H9 (cell line): ENCODE results near the gene DPM2. TPM values are rescaled to one million over a fixed set of nuclear protein-coding genes. Genes with fewer than 3 reads are reported as not detected.

Experiments
- DNase-seq: peaks from one replicate; pipeline ENCODE4 v3.0.0-alpha.2; 2017
- H2AFZ ChIP-seq: one replicate; pipeline ENCODE4 v1.6.1; 2013; ENCODE audit warnings: mild to moderate bottlenecking, low read length, control low read depth, moderate library complexity
- H2AK5ac ChIP-seq: 2 replicates; pipeline ENCODE4 v1.6.1; 2013; ENCODE audit warnings: low read length, control low read depth, mixed read lengths; ENCODE audit not compliant: insufficient read length
- H2BK120ac ChIP-seq: one replicate; pipeline ENCODE4 v1.6.1; 2013; ENCODE audit warnings: low read depth, mild to moderate bottlenecking, low read length, control low read depth, inconsistent platforms; ENCODE audit not compliant: poor library complexity, severe bottlenecking
- H2BK12ac ChIP-seq: 2 replicates; pipeline ENCODE4 v1.6.1; 2013; ENCODE audit warnings: low read length, control low read depth, mixed read lengths, low read depth; ENCODE audit not compliant: insufficient read length
- H2BK15ac ChIP-seq: 2 replicates; pipeline ENCODE4 v1.6.1; 2013; ENCODE audit warnings: low read depth, low read length, control low read depth
- H2BK20ac ChIP-seq: one replicate; pipeline ENCODE4 v1.6.1; 2013; ENCODE audit warnings: low read depth, mild to moderate bottlenecking, low read length, control low read depth, inconsistent platforms; ENCODE audit not compliant: poor library complexity, severe bottlenecking
- H2BK5ac ChIP-seq: 2 replicates; pipeline ENCODE4 v1.6.1; 2013; ENCODE audit warnings: low read length, control low read depth, mixed read lengths; ENCODE audit not compliant: insufficient read length
- H3K14ac ChIP-seq: 2 replicates; pipeline ENCODE4 v1.6.1; 2013; ENCODE audit warnings: low read length, control low read depth; ENCODE audit not compliant: insufficient read depth
- H3K18ac ChIP-seq: 2 replicates; pipeline ENCODE4 v1.6.1; 2013; ENCODE audit warnings: low read depth, mild to moderate bottlenecking, mixed read lengths, low read length, control low read depth; ENCODE audit not compliant: insufficient read length
- H3K23ac ChIP-seq: 2 replicates; pipeline ENCODE4 v1.6.1; 2013; ENCODE audit warnings: low read length, control low read depth, mixed read lengths, low read depth; ENCODE audit not compliant: insufficient read length
- H3K23me2 ChIP-seq: 2 replicates; pipeline ENCODE4 v1.6.1; 2013; ENCODE audit warnings: low read depth, mild to moderate bottlenecking, mixed read lengths, low read length, control low read depth; ENCODE audit not compliant: insufficient read length, poor library complexity, severe bottlenecking
- H3K27ac ChIP-seq: 2 replicates; pipeline ENCODE4 v1.5.1; 2013; ENCODE audit warnings: low read length, control low read depth, mixed read lengths, low read depth; ENCODE audit not compliant: insufficient read length
- H3K27me3 ChIP-seq: 2 replicates; pipeline ENCODE4 v1.6.1; 2013; ENCODE audit warnings: low read length, control low read depth, inconsistent platforms; ENCODE audit not compliant: insufficient read depth
- H3K4ac ChIP-seq: 2 replicates; pipeline ENCODE4 v1.6.1; 2013; ENCODE audit warnings: low read depth, mild to moderate bottlenecking, control low read depth, inconsistent platforms, low read length, moderate library complexity
- H3K4me1 ChIP-seq: 2 replicates; pipeline ENCODE4 v1.6.1; 2013; ENCODE audit warnings: low read length, control low read depth, inconsistent platforms; ENCODE audit not compliant: insufficient read depth
- H3K4me2 ChIP-seq: 2 replicates; pipeline ENCODE4 v1.6.1; 2013; ENCODE audit warnings: low read length, control low read depth, mixed read lengths; ENCODE audit not compliant: insufficient read length, insufficient read depth
- H3K56ac ChIP-seq: 2 replicates; pipeline ENCODE4 v1.6.1; 2013; ENCODE audit warnings: low read depth, mild to moderate bottlenecking, mixed read lengths, low read length, control low read depth; ENCODE audit not compliant: insufficient read length
- H3K79me1 ChIP-seq: 2 replicates; pipeline ENCODE4 v1.6.1; 2013; ENCODE audit warnings: low read depth, mild to moderate bottlenecking, moderate library complexity, low read length, control low read depth, inconsistent platforms; ENCODE audit not compliant: insufficient read depth, poor library complexity, severe bottlenecking
- H3K79me2 ChIP-seq: 2 replicates; pipeline ENCODE4 v1.6.1; 2013; ENCODE audit warnings: low read length, control low read depth, inconsistent platforms; ENCODE audit not compliant: insufficient read depth
- H3K9ac ChIP-seq: 2 replicates; pipeline ENCODE4 v1.6.1; 2013; ENCODE audit warnings: low read length, control low read depth, mixed read lengths; ENCODE audit not compliant: insufficient read length; ENCODE audit errors: extremely low read depth
- H3K9me3 ChIP-seq: one replicate; pipeline ENCODE4 v1.6.1; 2013; ENCODE audit warnings: low read depth, low read length, inconsistent platforms; ENCODE audit not compliant: control insufficient read depth
- H3T11ph ChIP-seq: one replicate; pipeline ENCODE4 v1.6.1; 2013; ENCODE audit warnings: mild to moderate bottlenecking, low read length, control low read depth, inconsistent platforms
- H4K20me1 ChIP-seq: one replicate; pipeline ENCODE4 v1.6.1; 2013; ENCODE audit not compliant: control insufficient read depth, insufficient read length, insufficient read depth
- H4K5ac ChIP-seq: 2 replicates; pipeline ENCODE4 v1.6.1; 2013; ENCODE audit warnings: low read depth, mild to moderate bottlenecking, mixed read lengths, low read length, control low read depth; ENCODE audit not compliant: insufficient read length
- H4K8ac ChIP-seq: replicated peaks from 2 replicates; pipeline ENCODE4 v1.6.1; 2013; ENCODE audit warnings: low read length, control low read depth, mixed read lengths, low read depth; ENCODE audit not compliant: insufficient read length
- H4K91ac ChIP-seq: 2 replicates; pipeline ENCODE4 v1.6.1; 2013; ENCODE audit warnings: low read depth, mild to moderate bottlenecking, moderate library complexity, mixed read lengths, low read length, control low read depth; ENCODE audit not compliant: insufficient read length
- H3K27ac Mint-ChIP-seq, 3 experiments: 2 replicates in 2 of 3; 3 replicates in 1 of 3; pipeline ENCODE4 v1.8.0; 2020 to 2021; ENCODE audit warnings: mixed read lengths in 3 of 3, mild to moderate bottlenecking in 1 of 3, moderate library complexity in 1 of 3
- H3K27me3 Mint-ChIP-seq: 2 replicates; pipeline ENCODE4 v1.8.0; 2021; ENCODE audit warnings: low read depth, mild to moderate bottlenecking, moderate library complexity, mixed read lengths
- H3K36me3 Mint-ChIP-seq, 3 experiments: 2 replicates in 2 of 3; 3 replicates in 1 of 3; pipeline ENCODE4 v1.8.0; 2020 to 2021; ENCODE audit warnings: low read depth in 3 of 3, mixed read lengths in 3 of 3; ENCODE audit not compliant: insufficient read depth in 1 of 3
- H3K4me1 Mint-ChIP-seq, 2 experiments: 2 replicates each; pipeline ENCODE4 v1.8.0; 2020; ENCODE audit warnings: mixed read lengths in 2 of 2
- H3K4me3 Mint-ChIP-seq, 2 experiments: 2 replicates in 1 of 2; 3 replicates in 1 of 2; pipeline ENCODE4 v1.8.0; 2020 to 2021; ENCODE audit warnings: mild to moderate bottlenecking in 2 of 2, mixed read lengths in 2 of 2, moderate library complexity in 1 of 2
- H3K9me3 Mint-ChIP-seq, 2 experiments: 2 replicates in 1 of 2; 3 replicates in 1 of 2; pipeline ENCODE4 v1.8.0; 2020; ENCODE audit warnings: mild to moderate bottlenecking in 2 of 2, mixed read lengths in 2 of 2, moderate library complexity in 1 of 2
- CTCF ChIP-seq: fragments of 200-600 bp; sonication (generic); conservative IDR thresholded peaks from 3 replicates; pipeline ENCODE4 v1.8.0; 2021; ENCODE audit warnings: antibody characterized with exemption, mild to moderate bottlenecking
- WGBS: extraction: QIAGEN DNeasy Blood & Tissue Kit; methylation state at CpG from one replicate; pipeline ENCODE4 v1.1.7; 2013; ENCODE audit warnings: missing lambda C conversion rate, low lambda C conversion rate, mixed read lengths; ENCODE audit not compliant: insufficient read length; ENCODE audit errors: extremely low coverage; 5-methylcytosine and 5-hydroxymethylcytosine counted together
- total RNA-seq: library from RNA; stranded (reverse); gene quantifications from 2 replicates; pipeline ENCODE4 v1.2.1, GENCODE V29; 2021

The DPM2 gene
- total RNA-seq, 1 experiment from 2014 or later = 46.1 TPM

GRCh38 chr9:127953768-127954505 is 16.3 kb upstream of the DPM2 start:
- Mint-ChIP-seq H3K36me3 (peaks cover 6 to 11% (median 6%) of the 10 kb centered on the region in 3 experiments; a peak in 6 of 7 replicates), H3K4me3 (no peak overlapping the region), H3K27ac (peak overlapping the region; percentile 40 to 48 (median 44); a peak in 4 of 7 replicates), H3K4me1 (peaks cover 10 to 17% of the 10 kb centered on the region in 2 experiments), H3K9me3 (no peaks in the 10 kb centered on the region), H3K27me3 (no peaks in the 10 kb centered on the region)
- Histone ChIP-seq H2AK5ac (no peak overlapping the region), H4K91ac (no peak overlapping the region), H3K9me3 (no peaks in the 10 kb centered on the region), H3K4ac (no peak overlapping the region), H2BK120ac (no peak overlapping the region), H3K79me1 (peaks cover 3% of the 10 kb centered on the region), H3K18ac (no peak overlapping the region), H4K20me1 (peaks cover 3% of the 10 kb centered on the region), H3K4me2 (no peak overlapping the region), H3K23me2 (no peaks in the 10 kb centered on the region), H3K4me1 (peaks cover 3% of the 10 kb centered on the region; the same call in 1 of the 2 replicates), H4K8ac (no peak overlapping the region), H3K9ac (no peak overlapping the region), H4K5ac (no peak overlapping the region), H3K27me3 (no peaks in the 10 kb centered on the region), H3K27ac (no peak overlapping the region), H3K79me2 (peaks cover 8% of the 10 kb centered on the region; the same call in 1 of the 2 replicates), H3T11ph (no peak overlapping the region), H3K14ac (no peak overlapping the region), H3K56ac (no peak overlapping the region), H2BK15ac (no peak overlapping the region), H2BK12ac (no peak overlapping the region), H2BK20ac (no peak overlapping the region), H3K23ac (no peak overlapping the region), H2BK5ac (no peak overlapping the region), H2AFZ (no peak overlapping the region)
- WGBS = no CpG with 5 or more reads among the region's 17 CpGs
- no peak for TF ChIP-seq CTCF
- no peak for DNase-seq
